Hepatocyte (in vitro differentiated cells): ENCODE measurements around the gene KIAA0040. TPM values are rescaled to one million over a fixed set of nuclear protein-coding genes. Genes with fewer than 3 reads are reported as not detected.

Source experiments
- DNase-seq: peaks from one replicate; pipeline ENCODE4 v3.0.0-alpha.2; 2016; ENCODE audit warnings: low spot score
- H2AFZ ChIP-seq: fragments of 200-600 bp; sonication (generic); 2 replicates; pipeline ENCODE4 v1.6.0; 2016; ENCODE audit warnings: antibody characterized with exemption, mild to moderate bottlenecking
- H3K27ac ChIP-seq: fragments of 200-600 bp; sonication (generic); 2 replicates; pipeline ENCODE4 v1.5.1; 2016; ENCODE audit warnings: mild to moderate bottlenecking
- H3K27me3 ChIP-seq: fragments of 200-600 bp; sonication (generic); 2 replicates; pipeline ENCODE4 v1.6.1; 2016
- H3K36me3 ChIP-seq: fragments of 200-600 bp; sonication (generic); replicated peaks from 2 replicates; pipeline ENCODE4 v1.5.1; 2016; ENCODE audit warnings: low read depth; ENCODE audit not compliant: insufficient read depth
- H3K4me1 ChIP-seq: fragments of 200-600 bp; sonication (generic); 2 replicates; pipeline ENCODE4 v1.5.1; 2016; ENCODE audit warnings: mild to moderate bottlenecking, moderate library complexity; ENCODE audit not compliant: insufficient read depth
- H3K4me2 ChIP-seq: fragments of 200-600 bp; sonication (generic); 2 replicates; pipeline ENCODE4 v1.6.0; 2016
- H3K4me3 ChIP-seq: fragments of 200-600 bp; sonication (generic); 2 replicates; pipeline ENCODE4 v1.5.1; 2016; ENCODE audit warnings: mild to moderate bottlenecking
- H3K79me2 ChIP-seq: fragments of 200-600 bp; sonication (generic); 2 replicates; pipeline ENCODE4 v1.6.0; 2017; ENCODE audit warnings: mild to moderate bottlenecking
- H3K9me2 ChIP-seq: fragments of 200-600 bp; sonication (generic); replicated peaks from 2 replicates; pipeline ENCODE4 v1.6.0; 2017; ENCODE audit warnings: mild to moderate bottlenecking; ENCODE audit not compliant: insufficient read depth
- H3K9me3 ChIP-seq: fragments of 200-600 bp; sonication (generic); 2 replicates; pipeline ENCODE4 v1.5.1; 2016; ENCODE audit warnings: low read depth, mild to moderate bottlenecking
- H4K20me1 ChIP-seq: fragments of 200-600 bp; sonication (generic); 2 replicates; pipeline ENCODE4 v1.6.0; 2016; ENCODE audit warnings: mild to moderate bottlenecking; ENCODE audit not compliant: insufficient read depth, poor library complexity, severe bottlenecking
- EZH2 ChIP-seq: fragments of 200-600 bp; sonication (generic); IDR thresholded peaks from 2 replicates; pipeline ENCODE4 v1.6.1; 2016; ENCODE audit warnings: antibody characterized with exemption, mild to moderate bottlenecking, borderline replicate concordance
- EZH2phosphoT487 ChIP-seq: fragments of 200-600 bp; sonication (generic); IDR thresholded peaks from one replicate; pipeline ENCODE4 v1.6.1; 2018; ENCODE audit warnings: antibody characterized with exemption, mild to moderate bottlenecking, low read depth, moderate library complexity; ENCODE audit not compliant: unreplicated experiment, severe bottlenecking
- WGBS: methylation state at CpG from one replicate; pipeline ENCODE4 v1.1.6; 2016; ENCODE audit warnings: low lambda C conversion rate; ENCODE audit errors: missing lambda C conversion rate; 5-methylcytosine and 5-hydroxymethylcytosine counted together
- polyA plus RNA-seq: library from polyadenylated mRNA; unstranded; fragments of >200 nt; fragmentation: Nextera tagmentation; extraction: Ambion mirVana; gene quantifications from 2 replicates; pipeline ENCODE4 v1.2.1, GENCODE V29; 2016
- total RNA-seq: library from RNA; depleted of rRNA; stranded (reverse); fragments of >200 nt; gene quantifications from 2 replicates; pipeline ENCODE4 v1.2.3, GENCODE V29; 2014
- TF ChIP-seq, protein P1 (sequence below): fragments of 200-600 bp; sonication (generic); IDR thresholded peaks from 2 replicates; pipeline ENCODE4 v1.5.1; 2016; ENCODE audit warnings: antibody characterized with exemption, mild to moderate bottlenecking; ENCODE audit not compliant: poor library complexity

KIAA0040 gene
- total and polyA plus RNA-seq, 2 experiments from 2014 or later: 4.5 to 8.1 TPM

DNA sequence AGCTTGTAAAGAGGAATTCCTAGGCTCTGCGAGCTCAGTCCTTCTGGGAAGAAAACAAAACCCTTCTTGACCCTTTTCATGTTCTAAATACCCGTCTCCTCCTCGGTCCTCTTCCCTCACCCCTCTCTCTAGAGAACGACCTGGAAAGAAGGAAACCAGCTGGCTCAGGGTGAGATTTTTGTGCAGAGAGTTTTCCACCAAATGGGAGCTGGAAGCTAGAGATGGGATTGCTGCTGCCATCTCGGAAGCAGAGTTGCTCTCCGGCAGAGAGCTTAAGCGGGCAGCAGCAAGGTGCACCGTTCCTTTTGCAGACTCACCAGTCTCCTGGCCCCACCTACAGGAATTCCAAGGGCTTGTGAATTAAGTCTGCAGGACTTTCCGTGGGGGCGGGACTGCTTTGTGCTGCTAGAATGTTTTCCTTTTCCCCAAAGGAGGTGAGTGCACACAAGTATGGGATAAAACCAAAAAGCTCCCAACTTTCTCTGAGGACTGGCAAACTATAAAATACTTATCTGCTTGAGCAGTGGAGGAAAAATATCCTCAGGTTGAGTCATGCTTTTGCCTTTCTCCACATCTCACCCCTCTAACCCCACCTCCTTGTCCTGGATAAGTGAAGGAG is 29.1 kb upstream of the KIAA0040 start:
- WGBS: 39% methylated on average over 10 of the region's 10 CpGs
- DNase-seq: peak; percentile 74
- H3K4me2 ChIP-seq: peak overlapping the region; percentile 31

DNA sequence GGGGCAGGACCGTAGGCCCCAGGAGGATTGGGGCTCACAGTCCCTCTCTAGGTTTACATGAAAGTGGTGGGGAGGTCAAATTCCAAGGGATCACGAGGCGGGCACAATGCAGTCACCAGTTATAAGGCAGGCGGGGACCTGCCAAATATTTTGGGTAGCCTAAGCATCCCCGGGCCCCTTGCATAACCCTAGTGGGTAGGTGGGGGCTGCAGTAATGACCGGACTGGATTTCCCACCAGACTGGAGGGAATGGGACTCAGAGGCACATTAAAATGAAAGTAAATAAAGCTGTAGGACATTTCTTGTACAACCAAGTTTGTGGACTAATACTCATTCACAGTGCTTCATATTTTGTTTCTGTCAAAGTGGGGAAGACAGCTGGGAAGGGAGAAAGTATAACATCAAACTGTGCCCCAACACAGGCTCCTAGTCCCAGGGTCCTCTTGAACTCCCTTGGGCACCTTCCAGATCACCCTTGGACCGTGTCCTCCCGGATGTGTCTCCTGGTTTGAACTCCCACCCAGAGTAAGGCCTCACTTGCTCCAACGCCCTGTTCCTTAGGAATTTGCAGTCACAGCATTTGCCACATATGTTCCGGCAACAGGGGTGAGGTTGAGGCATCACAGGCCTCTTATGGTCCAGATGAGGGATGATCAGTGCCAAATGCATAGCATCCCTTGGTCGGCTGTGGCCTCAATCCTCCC is 28.4 kb upstream of the KIAA0040 start:
- H2AFZ ChIP-seq: no peak overlapping the region
- no peaks in the 10 kb centered on the region for H3K36me3 ChIP-seq
- no peaks in the 10 kb centered on the region for H3K9me3 ChIP-seq
- no peak overlapping the region for H3K4me3 ChIP-seq
- H3K9me2 ChIP-seq: no peaks in the 10 kb centered on the region
- no peak overlapping the region for H3K27ac ChIP-seq
- H3K4me1 ChIP-seq: peaks cover 20% of the 10 kb centered on the region
- no peaks in the 10 kb centered on the region for H3K79me2 ChIP-seq
- H4K20me1 ChIP-seq: no peaks in the 10 kb centered on the region
- 62% methylated on average over 11 of the region's 11 CpGs for WGBS
- peak; percentile 11 for DNase-seq
- H3K4me2 ChIP-seq: peak overlapping the region; percentile 31
- TF ChIP-seq, protein P1, sequence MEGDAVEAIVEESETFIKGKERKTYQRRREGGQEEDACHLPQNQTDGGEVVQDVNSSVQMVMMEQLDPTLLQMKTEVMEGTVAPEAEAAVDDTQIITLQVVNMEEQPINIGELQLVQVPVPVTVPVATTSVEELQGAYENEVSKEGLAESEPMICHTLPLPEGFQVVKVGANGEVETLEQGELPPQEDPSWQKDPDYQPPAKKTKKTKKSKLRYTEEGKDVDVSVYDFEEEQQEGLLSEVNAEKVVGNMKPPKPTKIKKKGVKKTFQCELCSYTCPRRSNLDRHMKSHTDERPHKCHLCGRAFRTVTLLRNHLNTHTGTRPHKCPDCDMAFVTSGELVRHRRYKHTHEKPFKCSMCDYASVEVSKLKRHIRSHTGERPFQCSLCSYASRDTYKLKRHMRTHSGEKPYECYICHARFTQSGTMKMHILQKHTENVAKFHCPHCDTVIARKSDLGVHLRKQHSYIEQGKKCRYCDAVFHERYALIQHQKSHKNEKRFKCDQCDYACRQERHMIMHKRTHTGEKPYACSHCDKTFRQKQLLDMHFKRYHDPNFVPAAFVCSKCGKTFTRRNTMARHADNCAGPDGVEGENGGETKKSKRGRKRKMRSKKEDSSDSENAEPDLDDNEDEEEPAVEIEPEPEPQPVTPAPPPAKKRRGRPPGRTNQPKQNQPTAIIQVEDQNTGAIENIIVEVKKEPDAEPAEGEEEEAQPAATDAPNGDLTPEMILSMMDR: no peak
- no peak for TF ChIP-seq EZH2
- no peaks in the 10 kb centered on the region for H3K27me3 ChIP-seq

More for the DNA sequence above, 29.1 kb upstream of the KIAA0040 start:
- Histone ChIP-seq H3K4me3 (no peak overlapping the region), H2AFZ (no peak overlapping the region), H3K4me1 (peaks cover 20% of the 10 kb centered on the region), H3K9me3 (no peaks in the 10 kb centered on the region), H3K27ac (no peak overlapping the region), H4K20me1 (no peaks in the 10 kb centered on the region), H3K9me2 (no peaks in the 10 kb centered on the region), H3K27me3 (no peaks in the 10 kb centered on the region), H3K36me3 (no peaks in the 10 kb centered on the region), H3K79me2 (no peaks in the 10 kb centered on the region)
- TF ChIP-seq, protein P1: peak; percentile 35
- TF ChIP-seq EZH2 (no peak), EZH2phosphoT487 (no peak)

GRCh38 chr1:175219774-175220173 is 27.2 kb upstream of the KIAA0040 start:
- Histone ChIP-seq H3K4me3 (no peak overlapping the region), H4K20me1 (no peaks in the 10 kb centered on the region), H3K9me3 (no peaks in the 10 kb centered on the region), H3K4me1 (peaks cover 20% of the 10 kb centered on the region), H3K27ac (no peak overlapping the region), H3K36me3 (no peaks in the 10 kb centered on the region), H3K27me3 (no peaks in the 10 kb centered on the region), H3K79me2 (no peaks in the 10 kb centered on the region), H3K4me2 (no peak overlapping the region), H3K9me2 (no peaks in the 10 kb centered on the region), H2AFZ (no peak overlapping the region)
- TF ChIP-seq EZH2: no peak
- TF ChIP-seq, protein P1: no peak
- TF ChIP-seq EZH2phosphoT487: no peak
- no peak for DNase-seq
- WGBS: 79% methylated on average over 2 of the region's 2 CpGs
